Astrocyte (in vitro differentiated cells and primary cell): ENCODE data around the gene PALM2AKAP2. TPM values are rescaled to one million over a fixed set of nuclear protein-coding genes. Genes with fewer than 3 reads are reported as not detected.

ENCODE experiments used
- DNase-seq: peaks from one replicate; pipeline ENCODE4 v3.0.0-alpha.2; 2010; ENCODE audit warnings: low read depth
- FAIRE-seq: peaks from 2 replicates; lab custom pipeline; 2011; peaks lifted over from hg19 to GRCh38; lab: Jason Lieb, UNC
- H2AFZ ChIP-seq: 2 replicates; pipeline ENCODE4 v1.6.0; 2012; ENCODE audit warnings: low read depth, low read length, inconsistent platforms
- H3K27ac ChIP-seq: 2 replicates; pipeline ENCODE4 v1.5.1; 2011; ENCODE audit warnings: low read depth, low read length, inconsistent platforms
- H3K27me3 ChIP-seq: 2 replicates; pipeline ENCODE4 v1.6.0; 2011; ENCODE audit warnings: low read length, inconsistent platforms; ENCODE audit not compliant: insufficient read depth
- H3K36me3 ChIP-seq: 2 replicates; pipeline ENCODE4 v1.5.1; 2011; ENCODE audit warnings: low read length, inconsistent platforms; ENCODE audit not compliant: insufficient read depth
- H3K4me1 ChIP-seq: 2 replicates; pipeline ENCODE4 v1.5.1; 2011; ENCODE audit warnings: low read length, inconsistent platforms; ENCODE audit not compliant: insufficient read depth
- H3K4me2 ChIP-seq: 2 replicates; pipeline ENCODE4 v1.6.0; 2012; ENCODE audit warnings: low read length, inconsistent platforms
- H3K4me3 ChIP-seq: 2 replicates; pipeline ENCODE4 v1.5.1; 2011; ENCODE audit warnings: low read depth, mild to moderate bottlenecking, low read length, inconsistent platforms; ENCODE audit not compliant: insufficient read depth
- H3K79me2 ChIP-seq: 2 replicates; pipeline ENCODE4 v1.6.0; 2012; ENCODE audit warnings: mild to moderate bottlenecking, low read length, inconsistent platforms; ENCODE audit not compliant: insufficient read depth
- H3K9ac ChIP-seq: 2 replicates; pipeline ENCODE4 v1.6.0; 2012; ENCODE audit warnings: mild to moderate bottlenecking, low read length, inconsistent platforms
- H3K9me3 ChIP-seq: 2 replicates; pipeline ENCODE4 v1.5.1; 2012; ENCODE audit warnings: low read depth, mild to moderate bottlenecking, low read length, inconsistent platforms; ENCODE audit not compliant: insufficient read depth
- H4K20me1 ChIP-seq: 2 replicates; pipeline ENCODE4 v1.6.0; 2012; ENCODE audit warnings: low read length, inconsistent platforms; ENCODE audit not compliant: insufficient read depth
- H3K27ac Mint-ChIP-seq: one replicate; pipeline ENCODE4 v1.8.0; 2021; ENCODE audit warnings: mild to moderate bottlenecking, mixed read lengths; ENCODE audit not compliant: unreplicated experiment
- H3K27me3 Mint-ChIP-seq: one replicate; pipeline ENCODE4 v1.8.0; 2021; ENCODE audit warnings: low read depth, mixed read lengths; ENCODE audit not compliant: unreplicated experiment
- H3K36me3 Mint-ChIP-seq: one replicate; pipeline ENCODE4 v1.8.0; 2021; ENCODE audit warnings: low read depth, mixed read lengths; ENCODE audit not compliant: unreplicated experiment
- H3K4me1 Mint-ChIP-seq: one replicate; pipeline ENCODE4 v1.8.0; 2021; ENCODE audit warnings: low read depth, mixed read lengths; ENCODE audit not compliant: unreplicated experiment
- H3K4me3 Mint-ChIP-seq: one replicate; pipeline ENCODE4 v1.8.0; 2021; ENCODE audit warnings: mild to moderate bottlenecking, moderate library complexity, mixed read lengths; ENCODE audit not compliant: unreplicated experiment
- H3K9me3 Mint-ChIP-seq: one replicate; pipeline ENCODE4 v1.8.0; 2021; ENCODE audit warnings: mild to moderate bottlenecking, mixed read lengths; ENCODE audit not compliant: unreplicated experiment
- EZH2 ChIP-seq: IDR thresholded peaks from 2 replicates; pipeline ENCODE4 v1.6.1; 2012; ENCODE audit warnings: mild to moderate bottlenecking, low read length, inconsistent platforms; ENCODE audit not compliant: insufficient read depth
- total RNA-seq: library from RNA; stranded (reverse); gene quantifications from 2 replicates; pipeline ENCODE4 v1.2.1, GENCODE V29; 2021
- TF ChIP-seq, protein P1 (sequence below): IDR thresholded peaks from 2 replicates; pipeline ENCODE4 v1.5.1; 2011; ENCODE audit warnings: low read depth, mild to moderate bottlenecking, inconsistent platforms, low read length, moderate library complexity; ENCODE audit not compliant: insufficient read depth

Gene PALM2AKAP2
- total RNA-seq, 1 donor from 2014 or later, result 58.1 TPM

DNA sequence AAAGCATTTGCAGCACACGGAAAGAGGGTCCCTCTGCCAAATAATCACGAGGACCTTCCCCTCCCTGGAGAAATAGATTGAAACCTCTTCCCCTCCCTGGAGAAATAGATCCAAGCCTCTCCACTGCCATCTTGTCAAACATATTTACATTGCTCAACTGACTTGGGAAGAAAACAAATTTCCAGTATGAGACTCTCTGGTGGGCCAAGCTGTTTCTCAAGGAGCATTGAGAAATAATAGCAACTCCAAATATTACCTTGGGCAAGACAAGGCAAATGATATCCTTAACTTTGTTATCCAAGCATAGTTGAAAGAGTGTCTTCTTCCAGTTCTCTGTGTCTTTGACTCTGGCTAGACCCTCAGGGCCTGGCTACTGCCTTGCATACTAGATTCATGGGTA is 45.2 kb upstream of the PALM2AKAP2 start:
- TF ChIP-seq, protein P1, sequence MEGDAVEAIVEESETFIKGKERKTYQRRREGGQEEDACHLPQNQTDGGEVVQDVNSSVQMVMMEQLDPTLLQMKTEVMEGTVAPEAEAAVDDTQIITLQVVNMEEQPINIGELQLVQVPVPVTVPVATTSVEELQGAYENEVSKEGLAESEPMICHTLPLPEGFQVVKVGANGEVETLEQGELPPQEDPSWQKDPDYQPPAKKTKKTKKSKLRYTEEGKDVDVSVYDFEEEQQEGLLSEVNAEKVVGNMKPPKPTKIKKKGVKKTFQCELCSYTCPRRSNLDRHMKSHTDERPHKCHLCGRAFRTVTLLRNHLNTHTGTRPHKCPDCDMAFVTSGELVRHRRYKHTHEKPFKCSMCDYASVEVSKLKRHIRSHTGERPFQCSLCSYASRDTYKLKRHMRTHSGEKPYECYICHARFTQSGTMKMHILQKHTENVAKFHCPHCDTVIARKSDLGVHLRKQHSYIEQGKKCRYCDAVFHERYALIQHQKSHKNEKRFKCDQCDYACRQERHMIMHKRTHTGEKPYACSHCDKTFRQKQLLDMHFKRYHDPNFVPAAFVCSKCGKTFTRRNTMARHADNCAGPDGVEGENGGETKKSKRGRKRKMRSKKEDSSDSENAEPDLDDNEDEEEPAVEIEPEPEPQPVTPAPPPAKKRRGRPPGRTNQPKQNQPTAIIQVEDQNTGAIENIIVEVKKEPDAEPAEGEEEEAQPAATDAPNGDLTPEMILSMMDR, result no peak
- TF ChIP-seq EZH2, result no peak
- Mint-ChIP-seq H3K27ac (no peak overlapping the region), H3K4me1 (peaks cover 15% of the 10 kb centered on the region)

DNA sequence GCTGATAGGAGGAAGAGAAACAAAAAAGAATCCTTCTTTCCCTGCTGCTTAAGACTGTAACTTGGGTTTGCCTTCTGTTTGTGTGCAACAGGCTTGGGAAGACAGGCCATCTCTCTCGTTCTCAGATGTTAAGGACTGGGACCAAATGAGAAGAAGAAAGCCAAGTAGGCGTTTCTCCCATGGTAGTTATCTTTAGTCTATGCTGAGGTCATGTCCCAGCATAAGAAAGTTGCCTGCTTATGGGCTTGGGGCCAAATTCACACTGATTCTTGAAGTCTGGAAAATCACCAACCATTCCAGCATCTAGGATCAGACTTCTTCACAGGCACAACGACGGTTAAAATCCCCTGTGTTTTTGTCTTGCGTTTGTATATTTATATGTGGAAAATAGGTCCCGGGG is 44.2 kb upstream of the PALM2AKAP2 start:
- no peak overlapping the region for H3K9ac ChIP-seq
- H2AFZ ChIP-seq, result no peak overlapping the region
- DNase-seq, result no peak
- H3K36me3 ChIP-seq, result no peaks in the 10 kb centered on the region
- no peak overlapping the region for H3K4me2 ChIP-seq
- H3K27ac ChIP-seq, result no peak overlapping the region
- Mint-ChIP-seq H3K4me3 (no peak overlapping the region), H3K36me3 (no peaks in the 10 kb centered on the region), H3K27ac (no peak overlapping the region), H3K4me1 (peaks cover 15% of the 10 kb centered on the region), H3K9me3 (no peaks in the 10 kb centered on the region), H3K27me3 (peaks cover 2% of the 10 kb centered on the region)
- H4K20me1 ChIP-seq, result no peaks in the 10 kb centered on the region
- no peaks in the 10 kb centered on the region for H3K4me1 ChIP-seq
- no peaks in the 10 kb centered on the region for H3K9me3 ChIP-seq
- FAIRE-seq, result no peak
- no peaks in the 10 kb centered on the region for H3K27me3 ChIP-seq
- H3K79me2 ChIP-seq, result no peaks in the 10 kb centered on the region
- TF ChIP-seq, protein P1, result no peak
- no peak for TF ChIP-seq EZH2
- H3K4me3 ChIP-seq, result no peak overlapping the region

More for the DNA sequence above, 45.2 kb upstream of the PALM2AKAP2 start:
- Histone ChIP-seq H3K9me3 (no peaks in the 10 kb centered on the region), H3K79me2 (no peaks in the 10 kb centered on the region), H3K9ac (no peak overlapping the region), H2AFZ (no peak overlapping the region), H3K27me3 (no peaks in the 10 kb centered on the region), H3K27ac (no peak overlapping the region), H3K4me2 (no peak overlapping the region), H3K36me3 (no peaks in the 10 kb centered on the region), H4K20me1 (no peaks in the 10 kb centered on the region), H3K4me1 (no peaks in the 10 kb centered on the region), H3K4me3 (no peak overlapping the region)
- DNase-seq, result no peak
- FAIRE-seq, result no peak
- Mint-ChIP-seq H3K4me3 (no peak overlapping the region), H3K36me3 (no peaks in the 10 kb centered on the region), H3K9me3 (no peaks in the 10 kb centered on the region), H3K27me3 (peaks cover 3% of the 10 kb centered on the region)

DNA sequence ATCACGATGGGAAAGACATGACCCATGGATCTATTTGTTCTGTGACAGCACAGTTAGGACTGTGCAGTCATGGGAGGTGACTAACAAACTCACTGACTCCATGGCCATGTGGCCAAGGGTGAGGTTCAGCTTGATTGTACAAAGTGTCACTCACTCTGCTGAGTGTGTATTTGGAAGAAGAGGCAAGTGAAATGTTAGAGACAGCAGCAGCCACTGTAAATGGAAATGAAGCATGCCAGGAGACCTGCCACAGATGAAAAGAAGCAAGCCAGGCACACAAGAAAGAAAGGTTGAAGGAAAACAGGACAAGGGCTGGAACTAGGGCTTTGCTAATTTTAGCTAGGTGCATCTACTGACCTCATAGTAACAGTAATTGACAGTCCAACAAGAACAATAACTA is 42.7 kb upstream of the PALM2AKAP2 start:
- H3K4me3 Mint-ChIP-seq, result no peak overlapping the region
- H3K79me2 ChIP-seq, result no peaks in the 10 kb centered on the region
- TF ChIP-seq, protein P1, result no peak
- no peak for TF ChIP-seq EZH2
- no peak overlapping the region for H3K4me3 ChIP-seq
- H3K27me3 ChIP-seq, result no peaks in the 10 kb centered on the region
- DNase-seq, result no peak
- no peaks in the 10 kb centered on the region for H3K9me3 Mint-ChIP-seq
- H3K4me1 ChIP-seq, result no peaks in the 10 kb centered on the region
- H4K20me1 ChIP-seq, result no peaks in the 10 kb centered on the region
- H3K4me2 ChIP-seq, result no peak overlapping the region
- H3K9ac ChIP-seq, result no peak overlapping the region
- no peaks in the 10 kb centered on the region for H3K9me3 ChIP-seq
- no peak overlapping the region for H3K27ac ChIP-seq
- H3K36me3 Mint-ChIP-seq, result no peaks in the 10 kb centered on the region
- no peak overlapping the region for H2AFZ ChIP-seq
- no peaks in the 10 kb centered on the region for H3K36me3 ChIP-seq
- no peak overlapping the region for H3K27ac Mint-ChIP-seq
- H3K27me3 Mint-ChIP-seq, result peaks cover 2% of the 10 kb centered on the region
- FAIRE-seq, result no peak
- H3K4me1 Mint-ChIP-seq, result peaks cover 15% of the 10 kb centered on the region
